Activated CD8-positive, alpha-beta T cell treated with anti-CD3 and anti-CD28 coated beads for 36 hours (primary cell): ENCODE results near the gene CSNK2A1. TPM values are rescaled to one million over a fixed set of nuclear protein-coding genes. Genes with fewer than 3 reads are reported as not detected.
A peak's percentile ranks its signal among the peaks of the same experiment; 100 is the strongest.

Source experiments
- ATAC-seq: fragments of 200-7000 bp; cut with Tn5 transposase; one replicate; pipeline ENCODE4 v1.10.0; 2021; ENCODE audit warnings: mild to moderate bottlenecking, moderate library complexity
- CTCF ChIA-PET: fragments of 350-600 bp; sonication (Branson Sonifier 250); formaldehyde crosslinking; loops from one replicate; lab custom pipeline; 2021; ENCODE audit warnings: antibody characterized with exemption; lab: Charles Lee
- POLR2A ChIA-PET: fragments of 350-600 bp; sonication (Branson Sonifier 250); formaldehyde crosslinking; loops from one replicate; lab custom pipeline; 2021; ENCODE audit warnings: antibody characterized with exemption; lab: Charles Lee
- DNase-seq: peaks from one replicate; pipeline ENCODE4 v3.0.0-alpha.2; 2020
- H3K27ac Mint-ChIP-seq: one replicate; pipeline ENCODE4 v1.8.0; 2021; ENCODE audit warnings: mild to moderate bottlenecking, mixed read lengths
- H3K27me3 Mint-ChIP-seq: one replicate; pipeline ENCODE4 v1.8.0; 2021; ENCODE audit warnings: mixed read lengths
- H3K36me3 Mint-ChIP-seq: one replicate; pipeline ENCODE4 v1.8.0; 2021; ENCODE audit warnings: low read depth, mixed read lengths
- H3K4me1 Mint-ChIP-seq: one replicate; pipeline ENCODE4 v1.8.0; 2021; ENCODE audit warnings: low read depth, mixed read lengths
- H3K4me3 Mint-ChIP-seq: one replicate; pipeline ENCODE4 v1.8.0; 2021; ENCODE audit warnings: mild to moderate bottlenecking, moderate library complexity, mixed read lengths
- H3K9me3 Mint-ChIP-seq: one replicate; pipeline ENCODE4 v1.8.0; 2021; ENCODE audit warnings: mixed read lengths
- intact Hi-C: fragments of 100-400 bp; cut with micrococcal nuclease; formaldehyde crosslinking; loops from one replicate; pipeline ENCODE4 v1.10.0; 2022
- total RNA-seq, 2 experiments: library from RNA; stranded (reverse); gene quantifications; one replicate each; pipeline ENCODE4 v1.2.3, GENCODE V29; 2021
- TF ChIP-seq, protein P1 (sequence below): fragments of 200-600 bp; IDR thresholded peaks from one replicate; pipeline ENCODE4 v1.8.0; 2022; ENCODE audit warnings: antibody characterized with exemption, mild to moderate bottlenecking

The CSNK2A1 gene
- total RNA-seq, 2 experiments from 2014 or later, result 169 to 174 TPM

- Mint-ChIP-seq H3K27ac (no peak overlapping the region), H3K27me3 (no peaks in the 10 kb centered on the region), H3K36me3 (peaks cover 60% of the 10 kb centered on the region), H3K9me3 (no peaks in the 10 kb centered on the region), H3K4me1 (peaks cover 3% of the 10 kb centered on the region), H3K4me3 (no peak overlapping the region)
- DNase-seq (no peak), ATAC-seq (no peak)
- TF ChIP-seq, protein P1, sequence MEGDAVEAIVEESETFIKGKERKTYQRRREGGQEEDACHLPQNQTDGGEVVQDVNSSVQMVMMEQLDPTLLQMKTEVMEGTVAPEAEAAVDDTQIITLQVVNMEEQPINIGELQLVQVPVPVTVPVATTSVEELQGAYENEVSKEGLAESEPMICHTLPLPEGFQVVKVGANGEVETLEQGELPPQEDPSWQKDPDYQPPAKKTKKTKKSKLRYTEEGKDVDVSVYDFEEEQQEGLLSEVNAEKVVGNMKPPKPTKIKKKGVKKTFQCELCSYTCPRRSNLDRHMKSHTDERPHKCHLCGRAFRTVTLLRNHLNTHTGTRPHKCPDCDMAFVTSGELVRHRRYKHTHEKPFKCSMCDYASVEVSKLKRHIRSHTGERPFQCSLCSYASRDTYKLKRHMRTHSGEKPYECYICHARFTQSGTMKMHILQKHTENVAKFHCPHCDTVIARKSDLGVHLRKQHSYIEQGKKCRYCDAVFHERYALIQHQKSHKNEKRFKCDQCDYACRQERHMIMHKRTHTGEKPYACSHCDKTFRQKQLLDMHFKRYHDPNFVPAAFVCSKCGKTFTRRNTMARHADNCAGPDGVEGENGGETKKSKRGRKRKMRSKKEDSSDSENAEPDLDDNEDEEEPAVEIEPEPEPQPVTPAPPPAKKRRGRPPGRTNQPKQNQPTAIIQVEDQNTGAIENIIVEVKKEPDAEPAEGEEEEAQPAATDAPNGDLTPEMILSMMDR, result no peak
- CTCF ChIA-PET, result interaction anchor here (2.6 kb wide), 1 partner anchor 11 kb away, joined by 9 read pairs; no protein-coding TSS in a partner anchor
- intact Hi-C loops, result no loop called here
- POLR2A ChIA-PET, result interaction anchor here (0.6 to 1.3 kb wide), 3 partner anchors 11 to 107 kb away, joined by 3 to 4 read pairs (median 3); partner anchors contain the start of gene TRIB3
Observed at GRCh38 chr20:487655-488054, 55.9 kb downstream of the CSNK2A1 start.

DNA sequence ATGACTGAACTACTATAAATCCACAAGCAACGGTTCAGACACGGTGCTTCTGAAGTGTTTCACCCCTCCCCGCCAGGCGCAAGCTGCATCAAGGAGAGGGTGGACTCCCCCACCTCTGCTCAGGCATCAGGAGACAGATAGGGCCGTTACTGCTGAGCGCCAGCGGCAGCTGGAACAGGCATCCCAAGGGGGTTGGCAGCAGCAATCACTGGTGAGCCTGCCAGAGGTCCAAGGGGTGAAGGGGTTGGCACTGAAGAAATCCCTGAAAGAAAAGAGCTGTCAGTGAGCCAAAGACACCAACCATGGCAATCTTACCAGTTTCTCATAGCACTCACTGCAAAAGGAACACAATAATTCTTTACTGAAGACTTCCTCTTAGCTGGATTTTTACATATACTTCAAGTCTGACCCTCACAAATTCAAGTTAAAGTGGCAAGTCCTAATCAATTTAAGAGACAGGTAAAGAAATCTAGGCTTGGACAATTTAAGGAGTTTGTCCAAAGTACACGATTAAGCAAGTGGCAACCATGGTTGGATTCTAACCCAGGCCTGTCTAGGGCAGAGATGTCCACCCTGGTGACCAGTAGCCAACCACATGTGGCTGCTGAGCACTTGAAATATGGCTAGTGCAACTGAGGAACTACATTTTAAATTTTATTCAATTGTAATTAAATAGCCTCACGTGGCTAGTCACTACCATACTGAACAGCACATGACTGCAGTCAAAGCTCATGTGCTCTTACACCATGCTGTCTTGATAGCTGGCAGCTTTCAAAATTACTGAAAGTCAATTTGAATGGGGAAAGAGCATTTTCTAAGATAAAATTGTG lies 59.6 kb downstream of the CSNK2A1 start:
- POLR2A ChIA-PET, result no interaction called here
- Mint-ChIP-seq H3K9me3 (no peaks in the 10 kb centered on the region), H3K4me3 (no peak overlapping the region)

GRCh38 chr20:481167-481566 lies 62.4 kb downstream of the CSNK2A1 start:
- Mint-ChIP-seq H3K36me3 (peaks cover 43% of the 10 kb centered on the region), H3K27ac (no peak overlapping the region), H3K9me3 (no peaks in the 10 kb centered on the region), H3K27me3 (no peaks in the 10 kb centered on the region), H3K4me1 (peaks cover 18% of the 10 kb centered on the region), H3K4me3 (no peak overlapping the region)
- CTCF ChIA-PET, result interaction anchor here (0.6 to 2.5 kb wide), 4 partner anchors 8 to 126 kb away, joined by 3 to 10 read pairs (median 6); no protein-coding TSS in a partner anchor
- DNase-seq, result no peak
- TF ChIP-seq, protein P1, result no peak
- POLR2A ChIA-PET, result interaction anchor here (0.6 kb wide), 1 partner anchor 185 kb away, joined by 3 read pairs; no protein-coding TSS in a partner anchor
- intact Hi-C loops, result no loop called here
- ATAC-seq, result peak; percentile 34

More for the DNA sequence above, 59.6 kb downstream of the CSNK2A1 start:
- intact Hi-C loops, result no loop called here
- TF ChIP-seq, protein P1, result no peak
- peaks cover 51% of the 10 kb centered on the region for H3K36me3 Mint-ChIP-seq
- CTCF ChIA-PET, result interaction anchor here (1.8 kb wide), 1 partner anchor 20 kb away, joined by 4 read pairs; no protein-coding TSS in a partner anchor
- peak overlapping the region; percentile 17 for H3K27ac Mint-ChIP-seq
- DNase-seq (no peak), ATAC-seq (no peak)
- H3K4me1 Mint-ChIP-seq, result peaks cover 13% of the 10 kb centered on the region
- no peaks in the 10 kb centered on the region for H3K27me3 Mint-ChIP-seq

DNA sequence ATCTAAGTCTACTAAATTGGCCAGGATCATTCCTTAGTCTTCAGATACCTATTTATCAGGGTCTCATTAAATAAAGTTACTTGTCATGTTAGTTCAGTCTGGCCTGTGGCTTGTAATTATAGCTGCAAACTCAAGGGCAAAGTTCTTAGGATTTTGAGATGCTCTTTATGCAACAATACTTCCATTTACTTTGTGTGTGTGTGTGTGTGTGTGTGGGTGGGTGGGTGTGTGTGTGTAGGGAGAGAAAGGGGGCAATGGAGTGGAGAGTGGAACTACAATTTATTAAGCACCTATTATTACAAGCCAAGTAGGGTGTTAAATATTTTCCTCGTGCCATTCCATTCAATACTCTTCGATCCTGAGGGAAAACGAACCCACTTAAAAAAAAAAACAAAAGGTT lies 63.5 kb downstream of the CSNK2A1 start:
- H3K36me3 Mint-ChIP-seq, result peaks cover 36% of the 10 kb centered on the region
- no peaks in the 10 kb centered on the region for H3K9me3 Mint-ChIP-seq
- TF ChIP-seq, protein P1, result no peak
- POLR2A ChIA-PET, result no interaction called here
- CTCF ChIA-PET, result interaction anchor here (0.6 to 2.2 kb wide), 6 partner anchors 11 to 1803 kb away, joined by 3 to 8 read pairs (median 4); no protein-coding TSS in a partner anchor
- H3K27me3 Mint-ChIP-seq, result no peaks in the 10 kb centered on the region
- DNase-seq, result no peak
- H3K4me3 Mint-ChIP-seq, result no peak overlapping the region
- ATAC-seq, result no peak
- H3K4me1 Mint-ChIP-seq, result peaks cover 18% of the 10 kb centered on the region
- intact Hi-C loops, result no loop called here
- H3K27ac Mint-ChIP-seq, result peak overlapping the region; percentile 16
